Globus pallidus (tissue), 1 donor: ENCODE results near the gene SLFN5.
"Not testable (repeated sequence)": the region's sequence is repeated elsewhere in the genome, so short reads cannot be mapped to it uniquely, and the experiment has no call there.

Experiments used
- DNase-seq: peaks from one replicate; pipeline ENCODE4 v3.0.0-alpha.2; 2015; ENCODE audit warnings: low spot score

The SLFN5 gene

DNA sequence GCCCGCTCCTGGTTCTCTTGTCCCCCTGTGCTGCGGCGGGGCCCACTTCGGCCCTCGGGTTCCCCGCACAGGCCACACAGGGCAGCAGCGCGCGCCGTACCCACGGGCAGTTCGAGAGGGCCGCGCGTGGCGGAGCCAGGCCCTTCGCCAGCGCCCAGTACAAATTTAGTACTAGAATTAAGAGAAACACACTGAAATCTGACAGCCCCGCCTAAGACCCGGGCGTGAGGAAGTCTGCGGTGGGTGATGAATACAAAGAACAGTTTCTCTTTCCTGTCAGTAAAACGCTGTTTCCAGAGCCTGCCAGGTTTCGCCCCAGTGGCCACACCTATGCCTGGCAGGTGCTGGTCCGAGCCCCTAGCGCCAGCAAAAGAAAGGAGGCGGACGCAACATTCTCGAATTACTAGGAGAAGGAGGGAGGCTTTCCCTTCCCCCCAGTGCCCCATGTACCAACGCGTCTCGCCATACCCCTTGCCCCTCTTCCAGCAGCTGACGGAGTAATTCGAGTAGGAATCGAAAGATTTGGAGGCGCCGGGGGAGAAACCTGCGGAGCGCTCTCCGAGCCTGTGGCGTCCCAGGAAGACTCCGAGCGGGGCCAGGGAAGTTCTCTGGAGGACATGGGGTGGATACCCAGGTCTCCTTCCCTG lies 591 bp upstream of the SLFN5 start:
- DNase-seq: no peak

DNA sequence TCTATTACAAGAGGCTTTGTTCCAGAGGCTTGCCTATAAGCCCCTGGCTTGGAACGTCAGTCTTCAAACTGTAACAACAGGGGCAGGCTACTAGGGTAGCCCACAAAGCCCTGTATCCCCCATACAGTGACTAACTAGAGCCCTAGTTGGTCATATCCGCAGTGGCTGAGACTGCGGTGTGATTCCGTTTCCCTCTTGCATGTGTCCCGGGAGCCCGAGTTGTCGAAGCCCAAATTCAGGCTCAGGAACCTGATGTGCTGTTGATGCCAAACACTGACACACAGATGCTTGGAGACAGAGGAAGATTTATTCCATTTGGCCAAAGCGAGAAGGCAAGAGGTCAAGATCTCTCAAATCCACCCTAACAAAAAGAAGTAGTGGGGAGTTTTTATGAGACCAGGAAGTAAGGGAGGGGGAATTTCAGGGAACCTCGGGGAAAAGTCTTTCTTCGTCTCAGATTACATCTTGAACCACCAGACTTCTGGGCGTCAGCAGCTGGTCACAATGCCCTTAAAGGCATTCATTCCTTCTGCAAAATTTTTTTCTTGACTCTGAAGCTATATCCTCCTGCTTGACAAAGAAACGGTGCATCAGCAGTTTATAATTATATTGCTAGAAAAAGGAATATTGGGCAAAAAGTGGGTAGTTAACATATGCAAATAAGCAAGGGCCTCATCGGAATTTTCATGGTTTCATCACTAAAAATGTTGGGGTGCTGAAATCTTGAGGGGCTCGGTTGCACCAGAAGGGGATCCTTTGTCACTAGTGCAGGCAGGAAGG lies 879 bp downstream of the SLFN5 start:
- DNase-seq: no peak

DNA sequence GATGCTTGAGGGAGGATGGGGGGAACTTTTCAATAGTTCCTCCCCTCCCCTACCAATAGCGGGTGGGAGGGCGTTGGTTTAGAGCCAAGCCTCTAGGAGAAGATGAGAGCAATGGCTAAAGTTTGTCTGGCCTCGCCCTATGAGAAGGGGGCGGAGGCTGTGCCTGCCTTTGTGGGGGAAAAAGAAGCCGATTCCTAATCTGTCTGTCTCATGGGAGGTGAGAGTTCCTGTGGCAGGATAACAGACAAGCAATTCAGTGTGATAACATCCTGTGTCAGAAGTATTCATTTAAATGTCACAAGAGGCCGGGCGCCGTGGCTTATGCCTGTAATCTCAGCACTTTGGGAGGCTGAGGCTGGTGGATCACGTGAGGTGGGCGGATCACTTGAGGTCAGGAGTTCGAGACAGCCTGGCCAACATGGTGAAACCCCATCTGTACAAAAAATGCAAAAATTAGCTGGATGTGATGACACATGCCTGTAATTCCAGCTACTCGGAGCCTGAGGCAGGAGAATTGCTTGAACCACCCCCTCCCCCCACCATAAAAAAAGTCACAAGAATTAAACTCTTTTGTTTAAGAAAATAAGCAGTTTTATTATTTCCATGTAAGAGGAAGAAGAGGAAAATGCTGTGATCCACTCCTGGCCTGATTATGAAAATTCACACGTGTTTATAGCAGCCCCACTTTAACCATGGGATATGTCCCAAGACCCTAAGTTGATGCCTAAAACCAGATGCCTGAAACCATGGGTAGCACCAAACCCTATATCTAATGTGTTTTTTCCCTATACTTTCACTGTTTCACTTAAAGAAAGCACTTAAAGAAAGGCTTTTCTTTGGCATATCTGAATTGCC lies 1.7 kb downstream of the SLFN5 start:
- DNase-seq: no peak

DNA sequence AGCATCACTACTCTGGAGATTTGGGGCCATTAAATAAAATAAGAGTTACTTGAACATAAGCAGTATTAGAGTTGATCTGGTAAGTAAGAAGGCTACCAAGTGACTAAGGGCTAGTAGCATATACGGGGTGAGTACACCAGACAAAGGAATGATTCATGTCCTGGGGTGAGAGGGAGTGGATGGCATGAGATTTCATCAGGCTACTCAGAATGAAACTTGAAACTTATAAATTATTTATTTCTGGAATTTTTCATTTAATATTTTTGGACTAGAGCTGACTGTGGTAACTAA lies 2.3 kb downstream of the SLFN5 start:
- no peak for DNase-seq

DNA sequence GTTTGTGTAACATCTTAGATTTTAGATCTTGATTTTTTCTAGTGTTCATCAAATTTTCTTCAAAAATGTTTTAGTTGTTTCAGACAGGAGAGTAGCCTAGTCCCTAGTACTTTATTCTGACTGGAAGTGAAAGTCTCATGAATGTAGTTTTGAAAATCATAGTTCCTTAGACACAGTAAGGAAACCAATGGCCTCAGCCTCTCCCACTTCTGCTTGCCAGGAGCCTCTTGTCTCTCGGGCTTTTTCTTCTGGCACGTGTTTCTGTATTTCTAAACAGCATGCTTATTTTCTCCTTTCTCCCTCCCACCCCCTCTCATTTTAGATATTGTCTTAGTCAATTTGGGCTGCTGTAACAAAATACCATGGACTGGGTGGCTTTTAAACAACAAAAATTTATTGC lies 9.8 kb downstream of the SLFN5 start:
- no peak for DNase-seq

DNA sequence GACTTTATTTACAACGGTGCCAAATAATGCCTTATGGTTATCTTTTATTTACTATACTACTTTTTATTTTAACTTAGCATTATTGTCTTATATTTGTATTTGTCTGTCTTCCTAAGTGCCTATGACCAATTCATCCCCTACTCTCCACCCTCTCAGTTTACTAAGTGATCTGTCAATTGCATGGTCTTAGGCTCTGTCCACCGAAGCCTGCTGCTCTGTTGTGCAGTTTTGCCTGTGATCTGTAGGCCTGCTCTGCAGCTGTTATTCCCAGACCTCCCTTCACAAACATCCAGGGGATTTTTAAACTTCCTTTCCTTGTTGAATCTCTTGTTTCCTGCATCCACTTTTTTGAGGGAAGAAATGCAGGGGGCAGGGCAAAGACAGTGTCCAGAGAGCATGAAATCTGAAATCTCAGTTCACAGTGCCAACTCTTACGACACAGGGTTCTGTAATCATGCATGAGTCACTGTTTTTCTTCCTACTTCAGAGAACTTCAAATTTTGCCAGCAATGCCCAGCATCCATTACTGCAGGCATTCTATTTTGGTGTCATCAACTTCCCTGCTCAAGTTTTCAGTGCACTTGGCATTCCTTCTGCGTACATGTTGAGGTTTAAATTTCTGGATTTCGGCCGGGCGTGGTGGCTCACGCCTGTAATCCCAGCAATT lies 11.4 kb downstream of the SLFN5 start:
- DNase-seq: no peak

DNA sequence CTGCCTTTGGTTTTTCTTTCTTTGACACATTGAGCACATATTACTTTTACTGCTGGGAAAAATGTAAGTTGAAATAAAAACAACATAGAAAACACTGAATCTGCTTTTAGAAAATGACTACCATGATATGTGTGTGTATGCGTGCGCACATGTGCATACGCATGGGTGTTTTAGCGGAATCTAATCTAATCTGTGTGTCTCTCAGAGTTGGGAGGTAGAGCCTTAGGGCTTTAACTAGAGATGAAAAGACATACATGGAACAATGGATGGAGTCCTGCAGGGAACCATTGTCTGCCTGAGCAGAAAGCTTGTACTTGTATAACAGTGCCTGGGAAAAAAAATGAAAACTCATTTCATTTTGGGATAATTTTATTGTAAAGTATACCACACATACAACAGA lies 12.4 kb downstream of the SLFN5 start:
- no peak for DNase-seq

DNA sequence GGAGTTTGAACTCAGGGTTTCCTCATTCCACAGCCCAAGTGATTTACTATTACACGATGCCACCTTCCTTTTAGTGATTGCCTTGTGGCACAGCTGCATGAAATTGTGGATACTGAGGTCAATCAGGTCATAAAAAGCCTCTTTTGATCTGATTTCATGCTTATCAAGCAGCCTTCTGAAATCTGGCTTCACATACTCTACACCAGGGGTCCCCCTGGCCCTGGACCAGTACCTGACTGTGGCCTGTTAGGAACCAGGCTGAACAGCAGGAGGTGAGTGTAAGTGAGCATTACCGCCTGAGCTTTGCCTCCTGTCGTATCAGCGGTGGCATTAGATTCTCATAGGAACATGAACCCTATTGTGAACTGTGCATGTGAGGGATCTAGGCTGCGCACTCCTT lies 13.8 kb downstream of the SLFN5 start:
- DNase-seq: no peak

DNA sequence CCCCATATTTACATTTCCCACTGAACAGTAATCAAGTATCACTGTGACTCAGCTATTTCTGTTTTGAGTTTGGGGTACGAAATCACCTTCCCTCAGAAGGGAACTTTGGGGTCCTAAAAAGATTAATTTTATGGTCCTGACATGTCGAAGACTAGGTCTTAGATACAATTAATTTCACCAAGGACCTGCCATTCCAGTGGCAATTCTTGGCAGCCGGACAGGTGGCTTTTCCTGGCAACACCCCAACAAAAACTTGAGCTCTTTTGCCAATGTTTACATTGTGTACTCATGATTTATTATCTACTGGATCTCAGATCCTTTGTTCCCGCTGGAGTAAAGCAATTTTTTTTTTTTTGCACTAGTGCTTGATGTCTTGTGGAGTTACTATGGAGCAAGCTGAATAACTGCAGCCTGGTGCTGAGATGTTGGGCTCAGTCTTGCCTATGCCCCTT lies 14.4 kb downstream of the SLFN5 start:
- no peak for DNase-seq

DNA sequence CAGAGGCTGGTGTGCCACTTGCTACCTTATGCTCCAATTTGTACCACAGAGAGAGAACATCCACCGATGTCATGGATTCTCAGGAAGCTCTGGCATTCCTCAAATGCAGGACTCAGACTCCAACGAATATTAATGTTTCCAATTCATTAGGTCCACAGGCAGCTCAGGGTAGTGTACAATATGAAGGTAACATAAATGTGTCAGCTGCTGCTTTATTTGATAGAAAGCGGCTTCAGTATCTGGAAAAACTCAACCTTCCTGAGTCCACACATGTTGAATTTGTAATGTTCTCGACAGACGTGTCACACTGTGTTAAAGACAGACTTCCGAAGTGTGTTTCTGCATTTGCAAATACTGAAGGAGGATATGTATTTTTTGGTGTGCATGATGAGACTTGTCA lies 16.1 kb downstream of the SLFN5 start:
- no peak for DNase-seq

DNA sequence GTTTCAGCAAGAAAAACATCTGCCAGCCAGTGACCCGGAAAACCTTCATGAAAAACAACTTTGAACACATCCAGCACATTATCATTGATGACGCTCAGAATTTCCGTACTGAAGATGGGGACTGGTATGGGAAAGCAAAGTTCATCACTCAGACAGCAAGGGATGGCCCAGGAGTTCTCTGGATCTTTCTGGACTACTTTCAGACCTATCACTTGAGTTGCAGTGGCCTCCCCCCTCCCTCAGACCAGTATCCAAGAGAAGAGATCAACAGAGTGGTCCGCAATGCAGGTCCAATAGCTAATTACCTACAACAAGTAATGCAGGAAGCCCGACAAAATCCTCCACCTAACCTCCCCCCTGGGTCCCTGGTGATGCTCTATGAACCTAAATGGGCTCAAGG lies 22.2 kb downstream of the SLFN5 start:
- no peak for DNase-seq

DNA sequence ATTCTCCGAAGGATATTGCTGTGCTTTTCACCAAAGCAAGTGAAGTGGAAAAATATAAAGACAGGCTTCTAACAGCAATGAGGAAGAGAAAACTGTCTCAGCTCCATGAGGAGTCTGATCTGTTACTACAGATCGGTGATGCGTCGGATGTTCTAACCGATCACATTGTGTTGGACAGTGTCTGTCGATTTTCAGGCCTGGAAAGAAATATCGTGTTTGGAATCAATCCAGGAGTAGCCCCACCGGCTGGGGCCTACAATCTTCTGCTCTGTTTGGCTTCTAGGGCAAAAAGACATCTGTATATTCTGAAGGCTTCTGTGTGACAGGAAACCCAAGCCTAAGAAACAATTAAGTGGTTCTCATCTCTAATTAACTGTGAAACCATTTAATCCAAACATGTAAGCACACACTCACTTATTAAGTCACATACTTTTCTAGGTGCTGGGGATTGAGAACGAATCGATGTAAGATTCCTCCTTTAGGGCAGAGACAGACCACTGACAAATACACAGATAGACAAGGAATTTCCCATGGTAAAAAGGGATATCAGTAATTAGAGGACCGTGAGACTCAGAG lies 22.8 kb downstream of the SLFN5 start:
- no peak for DNase-seq

DNA sequence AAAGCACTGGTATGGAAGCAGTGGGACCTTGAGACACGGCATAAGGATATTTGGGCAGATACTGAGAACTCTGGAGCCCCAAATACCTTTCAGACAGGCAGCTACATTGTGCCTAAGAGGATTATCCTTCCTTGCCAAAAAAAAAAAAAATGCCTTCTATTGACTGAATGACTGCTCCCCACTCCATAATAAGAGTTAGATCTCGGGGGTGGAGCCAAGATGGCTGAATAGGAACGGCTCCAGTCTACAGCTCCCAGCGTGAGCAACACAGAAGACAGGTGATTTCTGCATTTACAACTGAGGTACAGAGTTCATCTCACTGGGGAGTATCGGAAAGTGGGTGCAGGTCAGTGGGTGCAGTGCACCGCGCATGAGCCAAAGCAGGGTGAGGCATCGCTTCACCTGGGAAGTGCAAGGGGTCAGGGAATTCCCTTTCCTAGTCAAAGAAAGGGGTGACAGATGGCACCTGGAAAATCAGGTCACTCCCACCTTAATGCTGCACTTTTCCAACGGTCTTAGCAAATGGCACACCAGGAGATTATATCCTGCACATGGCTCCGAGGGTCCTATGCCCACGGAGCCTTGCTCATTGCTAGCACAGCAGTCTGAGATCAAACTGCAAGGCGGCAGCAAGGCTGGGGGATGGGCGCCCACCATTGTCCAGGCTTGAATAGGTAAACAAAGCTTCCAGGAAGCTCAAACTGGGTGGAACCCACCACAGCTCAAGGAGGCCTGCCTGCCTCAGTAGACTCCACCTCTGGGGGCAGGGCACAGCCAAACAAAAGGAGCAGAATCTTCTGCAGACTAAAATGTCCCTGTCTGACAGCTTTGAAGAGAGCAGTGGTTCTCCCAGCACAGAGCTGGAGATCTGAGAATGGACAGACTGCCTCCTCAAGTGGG lies 31.5 kb downstream of the SLFN5 start:
- DNase-seq: not testable (repeated sequence)

DNA sequence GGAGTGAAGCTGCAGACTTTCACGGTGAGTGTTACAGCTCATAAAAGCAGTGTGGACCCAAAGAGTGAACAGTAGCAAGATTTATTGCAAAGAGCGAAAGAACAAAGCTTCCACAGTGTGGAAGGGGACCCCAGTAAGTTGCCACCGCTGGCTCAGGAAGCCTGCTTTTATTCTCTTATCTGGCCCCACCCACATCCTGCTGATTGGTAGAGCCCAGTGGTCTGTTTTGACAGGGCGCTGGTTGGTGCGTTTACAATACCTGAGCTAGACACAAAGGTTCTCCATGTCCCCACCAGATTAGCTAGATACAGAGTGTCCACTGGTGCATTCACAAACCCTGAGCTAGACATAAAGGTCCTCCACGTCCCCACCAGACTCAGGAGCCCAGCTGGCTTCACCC lies 35.6 kb downstream of the SLFN5 start:
- not testable (repeated sequence) for DNase-seq

DNA sequence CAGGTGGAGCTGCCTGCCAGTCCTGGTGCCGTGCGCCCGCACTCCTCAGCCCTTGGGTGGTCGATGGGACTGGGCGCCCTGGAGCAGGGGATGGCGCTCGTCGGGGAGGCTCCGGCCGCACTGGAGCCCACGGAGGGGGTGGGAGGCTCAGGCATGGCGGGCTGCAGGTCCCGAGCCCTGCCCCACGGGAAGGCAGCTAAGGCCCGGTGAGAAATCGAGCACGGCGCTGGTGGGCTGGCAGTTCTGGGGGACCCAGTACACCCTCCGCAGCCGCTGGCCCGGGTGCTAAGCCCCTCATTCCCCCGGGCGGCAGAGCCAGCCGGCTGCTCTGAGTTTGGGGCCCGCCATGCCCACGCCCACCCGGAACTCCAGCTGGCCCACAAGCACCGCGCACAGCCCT lies 36.0 kb downstream of the SLFN5 start:
- DNase-seq: not testable (repeated sequence)

DNA sequence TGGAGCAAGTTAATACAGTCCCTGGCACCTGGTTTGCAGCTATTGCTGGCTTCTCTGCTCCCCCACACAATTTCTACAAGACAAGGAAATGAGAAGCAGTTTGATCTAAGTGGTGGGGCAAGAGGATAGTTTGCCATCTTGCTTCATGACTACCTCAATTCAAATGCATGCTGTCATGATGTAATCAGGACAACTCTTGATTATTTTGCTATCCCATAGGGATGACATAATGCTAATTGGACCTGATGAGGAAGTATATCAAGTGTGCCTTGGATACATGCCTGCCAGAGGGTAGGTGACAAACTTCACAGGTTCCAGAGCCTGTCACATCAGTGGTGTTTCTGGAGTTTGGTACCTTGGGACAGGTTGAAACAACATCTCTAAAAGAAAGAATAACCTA lies 40.9 kb downstream of the SLFN5 start:
- no peak for DNase-seq

DNA sequence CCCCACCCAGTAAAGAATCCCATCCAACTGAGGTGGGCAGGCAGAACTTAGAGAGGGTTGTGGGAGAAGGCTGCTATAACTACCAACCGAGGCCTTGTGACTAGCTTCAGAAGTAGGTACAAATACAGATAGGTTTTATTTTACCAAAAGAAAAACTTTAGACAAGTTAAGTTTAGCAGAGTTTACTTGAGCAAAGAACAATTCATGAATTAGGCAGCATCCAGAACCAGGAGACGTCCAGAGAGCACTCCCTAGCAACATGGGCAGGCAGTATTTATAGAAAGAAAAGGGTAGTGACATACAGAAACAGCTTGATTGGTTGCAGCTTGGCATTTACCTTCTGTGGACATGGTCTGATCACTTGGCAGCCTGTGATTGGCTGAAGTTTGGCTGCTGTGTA lies 42.1 kb downstream of the SLFN5 start:
- no peak for DNase-seq

DNA sequence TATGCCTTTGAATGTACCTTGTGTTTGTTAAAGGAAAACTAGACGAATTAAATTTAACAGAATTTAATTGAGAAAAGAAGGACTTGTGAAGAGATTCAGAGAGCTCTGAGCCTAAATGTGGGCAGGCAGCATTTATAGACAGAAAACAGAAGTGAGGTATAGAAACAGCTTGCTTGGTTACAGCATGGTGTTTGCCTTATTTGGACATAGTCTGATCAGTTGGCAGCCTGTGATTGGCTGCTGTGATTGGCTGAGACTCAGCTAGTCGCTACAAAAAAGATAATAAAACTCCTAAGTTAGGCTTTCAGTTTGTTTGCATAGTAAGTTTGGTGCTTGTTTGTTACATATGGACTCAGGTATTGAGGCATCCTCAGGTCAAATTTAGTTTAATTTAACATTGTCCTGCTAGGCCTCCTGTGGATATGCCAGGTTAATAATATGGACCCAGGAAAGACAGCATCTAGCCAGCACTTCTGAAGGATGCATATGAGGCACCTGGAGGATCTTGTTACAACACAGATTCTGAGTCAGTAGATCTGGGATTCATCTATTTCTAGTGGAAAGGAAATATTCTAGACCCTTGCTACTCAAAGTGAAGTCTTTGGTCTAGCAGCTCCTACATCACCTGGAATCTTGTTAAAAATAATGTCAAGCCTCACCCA lies 43.4 kb downstream of the SLFN5 start:
- DNase-seq: no peak

DNA sequence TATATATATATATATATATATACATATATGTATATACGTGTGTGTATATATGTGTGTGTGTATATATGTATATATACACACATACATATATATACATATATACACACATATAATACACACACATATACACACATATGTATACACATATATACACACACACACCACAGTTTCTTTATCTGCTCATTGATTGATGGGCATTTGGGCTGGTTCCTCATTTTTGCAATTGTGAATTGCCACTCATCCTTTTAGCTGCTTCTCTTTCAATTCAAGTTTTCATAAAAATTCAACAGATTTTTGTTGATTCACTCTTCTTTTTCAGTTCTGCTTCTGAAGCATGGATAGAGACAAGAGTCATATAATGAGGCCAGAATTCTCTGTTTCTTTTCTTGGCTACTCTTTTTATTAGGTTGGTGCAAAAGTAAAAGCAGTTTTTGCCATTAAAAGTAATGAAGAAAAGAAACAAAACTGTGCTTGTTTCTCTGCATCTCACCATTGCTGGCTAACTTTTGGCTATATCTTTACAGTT lies 44.5 kb downstream of the SLFN5 start:
- DNase-seq: no peak

DNA sequence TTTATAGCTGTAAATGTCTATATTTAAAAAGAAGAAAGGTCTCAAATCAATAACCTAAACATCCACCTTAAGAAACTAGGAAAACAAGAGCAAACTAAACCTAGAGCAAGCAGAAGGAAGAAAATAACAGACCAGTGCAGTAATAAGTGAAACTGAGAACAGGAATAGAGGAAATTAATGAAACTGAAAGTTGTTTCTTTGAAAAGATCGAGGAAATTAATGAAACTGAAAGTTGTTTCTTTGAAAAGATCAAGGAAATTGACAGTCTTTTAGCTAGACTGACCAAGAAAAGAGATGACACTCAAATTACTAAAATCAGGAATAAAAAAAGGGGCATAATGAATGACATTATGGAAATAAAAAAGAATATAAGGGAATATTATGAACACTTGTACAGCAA lies 46.4 kb downstream of the SLFN5 start:
- no peak for DNase-seq
